ENCODE data around the gene OPHN1.
A peak's percentile ranks its signal among the peaks of the same experiment; 100 is the strongest.
"Not testable (repeated sequence)": the region's sequence is repeated elsewhere in the genome, so short reads cannot be mapped to it uniquely, and the experiment has no call there.

Gene OPHN1

GRCh38 chrX:68355629-68355920 is 77.7 kb downstream of the OPHN1 start:
- no peak for DNase-seq (ENCODE audit: low spot score)
- TF ChIP-seq CTCF (conservative IDR thresholded peaks at IDR 0.05; ENCODE audit: low read depth): no peak
- CTCF ChIA-PET: no interaction called here
- H3K27ac ChIP-seq: no peak overlapping the region
- POLR2A ChIA-PET (ENCODE audit: low non-redundant PET): no interaction called here

- no peak overlapping the region for H3K27ac ChIP-seq
- CTCF ChIA-PET: no interaction called here
- no peak for DNase-seq (ENCODE audit: low spot score)
- POLR2A ChIA-PET (ENCODE audit: low non-redundant PET): no interaction called here
- TF ChIP-seq CTCF (conservative IDR thresholded peaks at IDR 0.05; ENCODE audit: low read depth): no peak
Observed at GRCh38 chrX:68354879-68355628, 78.2 kb downstream of the OPHN1 start.

- no peak for TF ChIP-seq CTCF (conservative IDR thresholded peaks at IDR 0.05; ENCODE audit: low read depth)
- POLR2A ChIA-PET (ENCODE audit: low non-redundant PET): no interaction called here
- DNase-seq (ENCODE audit: low spot score): no peak
Observed at GRCh38 chrX:68345025-68345424, 88.3 kb downstream of the OPHN1 start.

GRCh38 chrX:68343551-68343950 is 89.7 kb downstream of the OPHN1 start:
- POLR2A ChIA-PET (ENCODE audit: low non-redundant PET): no interaction called here
- CTCF ChIA-PET: no interaction called here

More at GRCh38 chrX:68345025-68345424, 88.3 kb downstream of the OPHN1 start:
- CTCF ChIA-PET: no interaction called here
- H3K27ac ChIP-seq: no peak overlapping the region

GRCh38 chrX:68332201-68332731 is 101.0 kb downstream of the OPHN1 start:
- ChIA-PET CTCF (no interaction called here), POLR2A (ENCODE audit: low non-redundant PET) (no interaction called here)
- no peak for TF ChIP-seq CTCF (conservative IDR thresholded peaks at IDR 0.05; ENCODE audit: low read depth)
- DNase-seq (ENCODE audit: low spot score): no peak
- no peak overlapping the region for H3K27ac ChIP-seq

More at GRCh38 chrX:68343551-68343950, 89.7 kb downstream of the OPHN1 start:
- TF ChIP-seq CTCF (conservative IDR thresholded peaks at IDR 0.05; ENCODE audit: low read depth): no peak
- no peak overlapping the region for H3K27ac ChIP-seq
- no peak for DNase-seq (ENCODE audit: low spot score)

- H3K27ac ChIP-seq; DNase-seq (ENCODE audit: low spot score); CTCF ChIA-PET; POLR2A ChIA-PET (ENCODE audit: low non-redundant PET): not testable (repeated sequence)
Observed at GRCh38 chrX:68326841-68327240, 106.5 kb downstream of the OPHN1 start.

GRCh38 chrX:68307769-68308168 is 125.5 kb downstream of the OPHN1 start:
- ChIA-PET CTCF (no interaction called here), POLR2A (ENCODE audit: low non-redundant PET) (interaction anchor here (0.7 kb wide), 1 partner anchor 13 kb away, joined by 5 read pairs; no protein-coding TSS in a partner anchor)
- no peak for TF ChIP-seq CTCF (conservative IDR thresholded peaks at IDR 0.05; ENCODE audit: low read depth)
- DNase-seq (ENCODE audit: low spot score): peak; percentile 56
- peak overlapping the region; percentile 96 for H3K27ac ChIP-seq

All from RWPE1 (cell line).